IMR-90 (cell line): ENCODE results near the gene HECTD2. TPM values are rescaled to one million over a fixed set of nuclear protein-coding genes. Genes with fewer than 3 reads are reported as not detected.

Source experiments
- ATAC-seq: fragments of 200-7000 bp; cut with Tn5 transposase; 2 replicates; pipeline ENCODE4 v1.9.1; 2020; ENCODE audit warnings: low read depth, mild to moderate bottlenecking, moderate library complexity
- BruUV-seq: library from RNA; stranded (reverse); fragments of 400-500 nt; replicated peaks from 2 replicates; lab custom pipeline; 2021; lab: Mats Ljungman, UMichigan
- CTCF ChIA-PET: fragments of 300-600 bp; formaldehyde crosslinking; extraction: SDS; loops from one replicate; lab custom pipeline; 2021; ENCODE audit warnings: antibody characterized with exemption; lab: Yijun Ruan, JAX
- POLR2A ChIA-PET: fragments of 300-600 bp; sonication (Branson Sonifier 250); formaldehyde crosslinking; loops from one replicate; lab custom pipeline; 2022; ENCODE audit warnings: antibody characterized with exemption; ENCODE audit not compliant: unreplicated experiment; lab: Charles Lee
- DNase-seq: peaks from one replicate; pipeline ENCODE4 v3.0.0; 2013
- H2AFZ ChIP-seq: replicated peaks from 2 replicates; pipeline ENCODE3; 2013; ENCODE audit warnings: low read length, mild to moderate bottlenecking; ENCODE audit not compliant: poor library complexity
- H2AK5ac ChIP-seq: 2 replicates; pipeline ENCODE4 v1.6.1; 2013; ENCODE audit warnings: low read depth, low read length, inconsistent platforms
- H2AK9ac ChIP-seq: replicated peaks from 2 replicates; pipeline ENCODE3; 2013; ENCODE audit warnings: mild to moderate bottlenecking, low read depth, low read length, moderate library complexity; ENCODE audit not compliant: poor library complexity
- H2BK120ac ChIP-seq: 2 replicates; pipeline ENCODE4 v1.6.1; 2013; ENCODE audit warnings: low read depth, low read length, inconsistent platforms
- H2BK15ac ChIP-seq: 3 replicates; pipeline ENCODE4 v1.6.1; 2013; ENCODE audit warnings: low read depth, low read length, inconsistent platforms
- H2BK20ac ChIP-seq: 2 replicates; pipeline ENCODE4 v1.6.1; 2013; ENCODE audit warnings: low read depth, mild to moderate bottlenecking, inconsistent platforms, low read length, moderate library complexity
- H2BK5ac ChIP-seq: 2 replicates; pipeline ENCODE4 v1.6.1; 2013; ENCODE audit warnings: mild to moderate bottlenecking, low read depth, low read length, inconsistent platforms; ENCODE audit not compliant: poor library complexity, severe bottlenecking
- H3K14ac ChIP-seq: replicated peaks from 2 replicates; pipeline ENCODE4 v1.6.1; 2013; ENCODE audit warnings: low read depth, low read length, inconsistent platforms
- H3K18ac ChIP-seq: 2 replicates; pipeline ENCODE4 v1.6.1; 2013; ENCODE audit warnings: low read depth, low read length, control low read depth
- H3K23ac ChIP-seq: 2 replicates; pipeline ENCODE4 v1.6.1; 2013; ENCODE audit warnings: low read depth, low read length, inconsistent platforms
- H3K27ac ChIP-seq: 2 replicates; pipeline ENCODE4 v1.5.1; 2013; ENCODE audit warnings: mild to moderate bottlenecking, control low read depth, low read length; ENCODE audit not compliant: insufficient read depth
- H3K27me3 ChIP-seq: 2 replicates; pipeline ENCODE4 v1.6.1; 2013; ENCODE audit warnings: low read length; ENCODE audit not compliant: control insufficient read depth, insufficient read depth
- H3K36me3 ChIP-seq: 2 replicates; pipeline ENCODE4 v1.6.1; 2013; ENCODE audit warnings: low read length, mixed read lengths; ENCODE audit not compliant: control insufficient read depth, insufficient read depth
- H3K4ac ChIP-seq: 2 replicates; pipeline ENCODE4 v1.6.1; 2013; ENCODE audit warnings: low read depth, low read length, inconsistent platforms
- H3K4me1 ChIP-seq: 2 replicates; pipeline ENCODE4 v1.6.1; 2013; ENCODE audit warnings: low read length, mixed read lengths; ENCODE audit not compliant: control insufficient read depth, insufficient read depth
- H3K4me2 ChIP-seq: 2 replicates; pipeline ENCODE4 v1.6.1; 2013; ENCODE audit warnings: low read depth, mild to moderate bottlenecking, control low read depth, low read length, moderate library complexity
- H3K4me3 ChIP-seq: 2 replicates; pipeline ENCODE4 v1.5.1; 2013; ENCODE audit warnings: low read depth, mild to moderate bottlenecking, control low read depth, low read length, moderate library complexity; ENCODE audit not compliant: insufficient read depth
- H3K56ac ChIP-seq: 2 replicates; pipeline ENCODE4 v1.6.1; 2013; ENCODE audit warnings: low read length, inconsistent platforms; ENCODE audit not compliant: insufficient read depth; ENCODE audit errors: extremely low read depth
- H3K79me1 ChIP-seq, 2 experiments: 2 replicates each; pipeline ENCODE4 v1.6.1; 2013; ENCODE audit warnings: low read length in 2 of 2, inconsistent platforms in 1 of 2, low read depth in 1 of 2
- H3K9ac ChIP-seq: 2 replicates; pipeline ENCODE4 v1.6.1; 2013; ENCODE audit warnings: low read depth, low read length, control low read depth
- H3K9me1 ChIP-seq: 2 replicates; pipeline ENCODE4 v1.6.1; 2013; ENCODE audit warnings: low read length, inconsistent platforms; ENCODE audit not compliant: insufficient read depth
- H3K9me3 ChIP-seq: 2 replicates; pipeline ENCODE4 v1.6.1; 2013; ENCODE audit warnings: low read length; ENCODE audit not compliant: control insufficient read depth, insufficient read depth
- H4K20me1 ChIP-seq: 2 replicates; pipeline ENCODE4 v1.6.1; 2013; ENCODE audit warnings: low read length, inconsistent platforms; ENCODE audit not compliant: insufficient read depth
- H4K5ac ChIP-seq: 2 replicates; pipeline ENCODE4 v1.6.1; 2013; ENCODE audit warnings: mild to moderate bottlenecking, low read depth, low read length, control low read depth
- H4K8ac ChIP-seq, 2 experiments: 2 replicates each; pipeline ENCODE4 v1.6.1; 2013; ENCODE audit warnings: low read depth in 2 of 2, low read length in 2 of 2, control low read depth in 1 of 2, inconsistent platforms in 1 of 2
- H4K91ac ChIP-seq: 2 replicates; pipeline ENCODE4 v1.6.1; 2013; ENCODE audit warnings: low read depth, low read length, inconsistent platforms; ENCODE audit not compliant: insufficient read depth
- WGBS, 2 experiments: methylation state at CpG; one replicate each; pipeline versions ENCODE4 v1.1.5 to v1.1.7; 2013; ENCODE audit warnings: missing lambda C conversion rate in 2 of 2; ENCODE audit not compliant: insufficient read length in 1 of 2; ENCODE audit errors: extremely low coverage in 2 of 2; 5-methylcytosine and 5-hydroxymethylcytosine counted together
- dilution Hi-C: fragments of 300-500 bp; cut with HindIII; formaldehyde crosslinking; loops from one replicate; pipeline ENCODE4 v1.14.3; 2018; ENCODE audit warnings: low sequenced_read_pairs; ENCODE audit not compliant: unreplicated experiment
- in situ Hi-C: fragments of 300-500 bp; cut with MboI; formaldehyde crosslinking; loops from 3 replicates; pipeline ENCODE4 v1.14.3; 2019; ENCODE audit warnings: low sequenced_read_pairs, inconsistent platforms, mixed read lengths
- intact Hi-C: fragments of 100-400 bp; cut with micrococcal nuclease; formaldehyde crosslinking; loops from 2 replicates; pipeline ENCODE4 v1.10.0; 2022
- polyA plus RNA-seq, 3 experiments: library from polyadenylated mRNA; depleted of rRNA; stranded (reverse); fragments of >200 nt; gene quantifications; 2 replicates each; pipeline ENCODE4 v1.2.3, GENCODE V29; 2012; ENCODE audit warnings: low replicate concordance in 1 of 3
- total RNA-seq: library from RNA; depleted of rRNA; stranded (reverse); fragments of >200 nt; gene quantifications from 2 replicates; pipeline ENCODE4 v1.2.3, GENCODE V29; 2012
- TF ChIP-seq, protein P1 (sequence below): conservative IDR thresholded peaks from 2 replicates; pipeline ENCODE4 v1.5.1; 2012; ENCODE audit warnings: mild to moderate bottlenecking, low read depth, low read length, improper control_type of control experiment
- TF ChIP-seq, protein P2 (sequence below): fragments of 150-350 bp; IDR thresholded peaks from 2 replicates; pipeline ENCODE4 v1.6.1; 2017; ENCODE audit warnings: mild to moderate bottlenecking, antibody characterized with exemption, low read length, low read depth

The HECTD2 gene
- total and polyA plus RNA-seq, 2 of the 4 experiments (the other 2 are of a cell fraction), result 5.2 to 5.9 TPM

GRCh38 chr10:91549262-91549661, 139.1 kb downstream of the HECTD2 start:
- no peak overlapping the region for H4K91ac ChIP-seq
- WGBS, 2 experiments, result no CpG with 5 or more reads among the region's 3 CpGs

More at GRCh38 chr10:91549262-91549661, 139.1 kb downstream of the HECTD2 start:
- H3K79me1 ChIP-seq, result no peaks in the 10 kb centered on the region
- no peak overlapping the region for H2AFZ ChIP-seq
- no peak overlapping the region for H4K5ac ChIP-seq
- DNase-seq (no peak), ATAC-seq (no peak)
- intact Hi-C loops (no loop called here), in situ Hi-C loops (no loop called here), dilution Hi-C loops (no loop called here)
- H4K20me1 ChIP-seq, result no peaks in the 10 kb centered on the region
- no peaks in the 10 kb centered on the region for H3K27me3 ChIP-seq
- H3K18ac ChIP-seq, result no peak overlapping the region
- H3K36me3 ChIP-seq, result no peaks in the 10 kb centered on the region
- H3K4ac ChIP-seq, result no peak overlapping the region
- H2BK20ac ChIP-seq, result no peak overlapping the region
- no peak overlapping the region for H4K8ac ChIP-seq
- no peak overlapping the region for H2AK9ac ChIP-seq
- no peaks in the 10 kb centered on the region for H3K9me3 ChIP-seq
- no peak overlapping the region for H3K23ac ChIP-seq
- no peak overlapping the region for H3K4me3 ChIP-seq
- H2BK120ac ChIP-seq, result no peak overlapping the region
- no peak overlapping the region for H3K4me2 ChIP-seq
- no peak overlapping the region for H3K14ac ChIP-seq
- no peak overlapping the region for H3K27ac ChIP-seq
- no peak overlapping the region for H3K9ac ChIP-seq
- no peaks in the 10 kb centered on the region for H3K9me1 ChIP-seq
- no peak overlapping the region for H2BK15ac ChIP-seq
- no peak overlapping the region for H3K56ac ChIP-seq
- no TSS peak for BruUV-seq
- ChIA-PET CTCF (no interaction called here), POLR2A (no interaction called here)
- H2AK5ac ChIP-seq, result no peak overlapping the region
- no peak overlapping the region for H2BK5ac ChIP-seq
- TF ChIP-seq, protein P1, sequence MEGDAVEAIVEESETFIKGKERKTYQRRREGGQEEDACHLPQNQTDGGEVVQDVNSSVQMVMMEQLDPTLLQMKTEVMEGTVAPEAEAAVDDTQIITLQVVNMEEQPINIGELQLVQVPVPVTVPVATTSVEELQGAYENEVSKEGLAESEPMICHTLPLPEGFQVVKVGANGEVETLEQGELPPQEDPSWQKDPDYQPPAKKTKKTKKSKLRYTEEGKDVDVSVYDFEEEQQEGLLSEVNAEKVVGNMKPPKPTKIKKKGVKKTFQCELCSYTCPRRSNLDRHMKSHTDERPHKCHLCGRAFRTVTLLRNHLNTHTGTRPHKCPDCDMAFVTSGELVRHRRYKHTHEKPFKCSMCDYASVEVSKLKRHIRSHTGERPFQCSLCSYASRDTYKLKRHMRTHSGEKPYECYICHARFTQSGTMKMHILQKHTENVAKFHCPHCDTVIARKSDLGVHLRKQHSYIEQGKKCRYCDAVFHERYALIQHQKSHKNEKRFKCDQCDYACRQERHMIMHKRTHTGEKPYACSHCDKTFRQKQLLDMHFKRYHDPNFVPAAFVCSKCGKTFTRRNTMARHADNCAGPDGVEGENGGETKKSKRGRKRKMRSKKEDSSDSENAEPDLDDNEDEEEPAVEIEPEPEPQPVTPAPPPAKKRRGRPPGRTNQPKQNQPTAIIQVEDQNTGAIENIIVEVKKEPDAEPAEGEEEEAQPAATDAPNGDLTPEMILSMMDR, result no peak
- TF ChIP-seq, protein P2, sequence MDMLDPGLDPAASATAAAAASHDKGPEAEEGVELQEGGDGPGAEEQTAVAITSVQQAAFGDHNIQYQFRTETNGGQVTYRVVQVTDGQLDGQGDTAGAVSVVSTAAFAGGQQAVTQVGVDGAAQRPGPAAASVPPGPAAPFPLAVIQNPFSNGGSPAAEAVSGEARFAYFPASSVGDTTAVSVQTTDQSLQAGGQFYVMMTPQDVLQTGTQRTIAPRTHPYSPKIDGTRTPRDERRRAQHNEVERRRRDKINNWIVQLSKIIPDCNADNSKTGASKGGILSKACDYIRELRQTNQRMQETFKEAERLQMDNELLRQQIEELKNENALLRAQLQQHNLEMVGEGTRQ, result peak; percentile 54; the same call in 1 of the 2 replicates
- no peaks in the 10 kb centered on the region for H3K4me1 ChIP-seq
